ENCODE data around the gene AMPH.

The AMPH gene

GRCh38 chr7:38671911-38672905, 41.0 kb upstream of the AMPH start:
- TF ChIP-seq CTCF (conservative IDR thresholded peaks at IDR 0.05): no peak
- no peak overlapping the region for H3K27ac ChIP-seq

GRCh38 chr7:38669965-38670520, 38.9 kb upstream of the AMPH start:
- H3K27ac ChIP-seq: no peak overlapping the region
- TF ChIP-seq CTCF (conservative IDR thresholded peaks at IDR 0.05): no peak

GRCh38 chr7:38664972-38665371, 33.8 kb upstream of the AMPH start:
- no peak overlapping the region for H3K27ac ChIP-seq
- no peak for TF ChIP-seq CTCF (conservative IDR thresholded peaks at IDR 0.05)

GRCh38 chr7:38660427-38661099, 29.4 kb upstream of the AMPH start:
- peak; percentile 91 for TF ChIP-seq CTCF (conservative IDR thresholded peaks at IDR 0.05)
- H3K27ac ChIP-seq: no peak overlapping the region

GRCh38 chr7:38659931-38660330, 28.8 kb upstream of the AMPH start:
- TF ChIP-seq CTCF (conservative IDR thresholded peaks at IDR 0.05): no peak
- no peak overlapping the region for H3K27ac ChIP-seq

- no peak for TF ChIP-seq CTCF (conservative IDR thresholded peaks at IDR 0.05)
These were observed 27.7 kb upstream of the AMPH start for GRCh38 chr7:38658921-38659320.

GRCh38 chr7:38656968-38657367, 25.8 kb upstream of the AMPH start:
- H3K27ac ChIP-seq: no peak overlapping the region
- no peak for TF ChIP-seq CTCF (conservative IDR thresholded peaks at IDR 0.05)

More at GRCh38 chr7:38658921-38659320, 27.7 kb upstream of the AMPH start:
- no peak overlapping the region for H3K27ac ChIP-seq
